ENCODE measurements around the gene MAP2K5.

- no peak for TF ChIP-seq CTCF (IDR thresholded peaks at IDR 0.05)
- TF ChIP-seq ZFX (IDR thresholded peaks at IDR 0.05; ENCODE audit: borderline replicate concordance), result no peak
Measured at GRCh38 chr15:67685008-67685599, 142.6 kb downstream of the MAP2K5 start.
